Duodenal mucosa (tissue), 2 donors: ENCODE results near the gene E2F8.

ENCODE experiments used
- H3K27ac ChIP-seq: one replicate; pipeline ENCODE4 v1.7.0; 2013; ENCODE audit warnings: low read depth, low read length
- H3K27me3 ChIP-seq, 2 donors: one replicate each; pipeline ENCODE4 v1.7.0; 2013; ENCODE audit warnings: low read length in 2 of 2, control low read depth in 1 of 2; ENCODE audit not compliant: insufficient read depth in 2 of 2, control insufficient read depth in 1 of 2
- H3K36me3 ChIP-seq, 2 donors: one replicate each; pipeline ENCODE4 v1.7.0; 2013; ENCODE audit warnings: low read length in 2 of 2, control low read depth in 1 of 2; ENCODE audit not compliant: insufficient read depth in 2 of 2, control insufficient read depth in 1 of 2
- H3K4me1 ChIP-seq, 2 donors: one replicate each; pipeline ENCODE4 v1.7.0; 2013; ENCODE audit warnings: low read length in 2 of 2, control low read depth in 1 of 2; ENCODE audit not compliant: insufficient read depth in 2 of 2, control insufficient read depth in 1 of 2
- H3K4me3 ChIP-seq, 2 donors: one replicate each; pipeline ENCODE4 v1.7.0; 2013; ENCODE audit warnings: low read length in 2 of 2, low read depth in 1 of 2
- H3K9ac ChIP-seq, 2 donors: one replicate each; pipeline ENCODE4 v1.7.0; 2013; ENCODE audit warnings: low read length in 2 of 2, low read depth in 1 of 2
- H3K9me3 ChIP-seq, 2 donors: one replicate each; pipeline ENCODE4 v1.7.0; 2013; ENCODE audit warnings: low read length in 2 of 2, control low read depth in 1 of 2; ENCODE audit not compliant: control insufficient read depth in 1 of 2

Gene E2F8

DNA sequence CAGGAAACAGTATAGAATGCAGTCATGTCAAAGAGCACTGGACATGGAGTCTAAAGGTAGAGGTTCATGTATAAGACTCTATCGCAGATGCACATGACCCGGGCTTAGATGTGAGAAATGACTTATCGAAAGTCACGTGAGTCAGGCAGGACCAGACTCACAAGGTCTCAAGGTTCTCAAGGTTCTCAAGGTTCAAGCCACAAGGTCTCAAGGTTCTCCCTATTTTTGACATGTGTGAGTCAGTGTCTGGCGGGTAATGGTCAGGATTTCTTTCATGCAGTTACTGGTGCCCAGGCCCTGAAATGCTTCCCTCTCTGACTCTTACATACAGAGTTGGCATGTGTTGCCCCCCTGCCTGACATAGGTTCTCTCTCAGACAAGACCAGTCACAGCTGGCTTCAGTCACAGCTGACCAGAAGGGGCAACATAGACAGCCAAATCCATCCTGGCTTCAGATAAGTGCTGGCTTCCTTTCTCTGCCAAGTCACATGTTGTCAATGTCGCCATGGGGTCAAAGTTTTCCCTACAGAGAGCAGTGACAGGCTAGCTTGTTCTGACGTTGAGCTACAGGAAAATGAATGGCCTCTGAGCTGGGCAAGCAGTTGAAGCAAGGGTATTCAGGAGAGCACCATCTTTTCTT lies 49.1 kb downstream of the E2F8 start:
- Histone ChIP-seq H3K9ac (no peak overlapping the region), H3K27me3 (no peaks in the 10 kb centered on the region), H3K4me1 (peaks cover 0 to 9% of the 10 kb centered on the region in 2 donors), H3K9me3 (no peaks in the 10 kb centered on the region), H3K4me3 (no peak overlapping the region), H3K27ac (no peak overlapping the region), H3K36me3 (no peaks in the 10 kb centered on the region)

DNA sequence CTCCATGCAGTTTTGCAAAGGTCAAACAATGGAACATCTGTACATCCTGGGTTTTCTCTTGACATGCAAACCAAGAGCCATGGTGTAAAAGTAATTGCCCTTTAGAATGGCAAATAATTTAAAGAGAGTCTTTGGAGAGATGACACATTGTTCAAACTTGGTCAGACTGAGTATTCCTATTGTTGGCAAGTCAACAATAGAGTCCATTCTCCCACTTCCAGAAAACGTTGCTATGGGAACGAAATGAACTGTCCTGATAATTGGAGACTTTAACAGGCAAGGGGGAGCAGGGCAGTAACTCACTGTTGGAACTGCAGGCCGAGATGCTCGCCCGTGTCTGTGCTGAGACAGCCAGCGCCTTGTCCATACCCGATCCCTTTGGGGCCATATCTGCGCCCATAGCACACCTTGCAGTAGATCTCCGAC lies 52.9 kb downstream of the E2F8 start:
- H3K27me3 ChIP-seq, result no peaks in the 10 kb centered on the region
- no peak overlapping the region for H3K4me3 ChIP-seq
- no peaks in the 10 kb centered on the region for H3K36me3 ChIP-seq
- H3K9me3 ChIP-seq, result no peaks in the 10 kb centered on the region
- no peak overlapping the region for H3K9ac ChIP-seq
- peaks cover 0 to 9% of the 10 kb centered on the region in 2 donors for H3K4me1 ChIP-seq
- H3K27ac ChIP-seq, result no peak overlapping the region

DNA sequence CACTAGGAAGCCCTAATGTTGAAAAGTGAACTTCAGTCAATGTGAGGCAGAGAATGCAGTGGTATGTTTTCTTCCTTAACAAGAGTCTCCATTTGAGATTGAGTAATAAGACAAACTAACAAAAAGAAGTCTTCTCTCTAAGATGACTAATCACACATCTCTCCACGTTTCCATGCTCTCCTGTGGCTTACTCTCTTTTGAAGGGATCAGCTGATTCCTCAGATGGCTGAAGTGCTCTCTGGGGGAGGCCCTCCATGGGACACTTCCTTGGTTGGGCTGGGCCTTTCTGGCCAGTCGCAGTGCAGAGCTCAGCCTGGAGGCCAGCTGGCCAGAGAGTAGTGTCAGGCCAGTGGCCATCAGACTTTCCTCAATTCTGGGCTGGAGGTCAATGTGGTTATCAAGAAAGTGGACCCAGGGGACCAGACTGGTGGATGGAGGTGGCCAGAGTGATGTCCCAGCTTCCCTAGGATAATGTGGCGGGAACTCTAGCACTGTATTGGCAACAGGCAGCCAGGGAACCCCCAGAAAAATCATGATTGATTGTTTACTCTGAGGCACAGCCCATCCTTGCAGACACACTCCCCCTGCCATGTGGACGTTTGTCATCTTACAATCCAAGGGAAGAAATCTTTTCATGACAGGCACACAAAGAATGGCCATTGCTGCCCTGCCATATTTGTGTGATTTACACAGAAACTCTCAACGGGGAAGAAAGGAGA lies 53.5 kb downstream of the E2F8 start:
- Histone ChIP-seq H3K27ac (no peak overlapping the region), H3K4me1 (peaks cover 0 to 9% of the 10 kb centered on the region in 2 donors)

DNA sequence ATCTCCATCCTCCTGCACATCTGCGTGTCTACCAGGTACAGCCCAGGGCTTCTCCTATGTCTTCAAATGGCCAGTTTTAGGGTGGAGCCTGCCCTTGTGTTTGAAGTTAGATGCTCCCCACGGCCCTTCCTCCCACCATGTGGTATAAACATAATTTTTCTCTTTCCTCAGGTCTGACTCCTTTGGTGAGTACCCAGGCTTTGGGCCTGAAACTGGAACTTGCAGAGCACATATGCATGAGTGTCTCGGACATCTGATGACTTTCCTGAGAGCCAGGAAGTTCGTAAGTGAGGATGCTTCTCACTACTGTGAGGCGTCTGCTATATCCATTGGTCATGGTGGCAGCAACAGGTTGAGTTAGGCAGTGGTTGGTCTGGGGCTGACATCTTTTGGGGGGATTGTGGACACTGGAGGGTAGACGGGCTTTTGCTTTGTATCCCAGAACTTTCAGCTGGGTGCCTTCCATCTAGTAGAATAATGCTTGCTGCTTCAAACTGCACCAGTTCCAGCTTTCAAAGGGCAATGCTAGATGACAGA lies 55.2 kb downstream of the E2F8 start:
- Histone ChIP-seq H3K27me3 (no peaks in the 10 kb centered on the region), H3K36me3 (no peaks in the 10 kb centered on the region), H3K4me3 (no peak overlapping the region), H3K4me1 (no peaks in the 10 kb centered on the region), H3K27ac (no peak overlapping the region), H3K9me3 (no peaks in the 10 kb centered on the region), H3K9ac (no peak overlapping the region)

More for the DNA sequence above, 53.5 kb downstream of the E2F8 start:
- Histone ChIP-seq H3K27me3 (no peaks in the 10 kb centered on the region), H3K36me3 (no peaks in the 10 kb centered on the region), H3K9me3 (no peaks in the 10 kb centered on the region), H3K4me3 (no peak overlapping the region), H3K9ac (no peak overlapping the region)

DNA sequence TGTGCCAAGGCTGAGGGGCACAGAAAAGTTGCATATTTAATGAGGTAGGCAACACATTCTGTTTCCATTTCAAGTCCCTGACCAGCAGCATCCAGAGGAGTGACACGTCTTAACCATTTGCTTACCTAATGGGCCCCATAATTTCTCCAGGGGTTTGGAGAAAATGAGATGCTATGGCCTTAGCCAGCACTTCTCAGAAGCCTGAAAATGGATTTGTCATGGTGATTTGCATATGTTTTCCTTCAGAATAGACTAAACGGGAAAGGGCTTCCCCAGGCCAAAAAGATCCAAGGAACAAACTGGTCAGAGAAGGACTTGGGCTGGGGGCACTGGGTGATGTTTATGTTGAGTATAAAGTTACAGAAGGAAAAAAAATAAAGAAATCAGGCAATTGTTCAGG lies 55.7 kb downstream of the E2F8 start:
- H3K27ac ChIP-seq, result no peak overlapping the region

DNA sequence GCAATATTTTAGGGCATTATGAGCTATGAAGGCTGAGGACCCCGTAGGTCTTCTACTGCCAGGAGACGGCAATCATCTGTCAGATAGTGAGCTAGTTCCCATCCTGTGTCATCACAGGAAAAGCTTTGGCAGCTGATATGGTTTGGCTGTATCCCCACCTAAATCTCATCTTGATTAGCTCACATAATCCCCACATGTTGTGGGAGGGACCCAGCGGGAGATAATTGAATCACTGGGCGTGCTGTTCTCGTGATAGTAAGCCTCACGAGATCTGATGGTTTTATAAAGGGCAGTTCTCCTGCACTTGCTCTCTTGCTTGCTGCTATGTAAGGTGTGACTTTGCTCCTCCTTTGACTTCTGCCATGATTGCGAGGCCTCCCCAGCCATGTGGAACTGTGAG lies 57.1 kb downstream of the E2F8 start:
- no peaks in the 10 kb centered on the region for H3K4me1 ChIP-seq
- no peaks in the 10 kb centered on the region for H3K36me3 ChIP-seq
- H3K27me3 ChIP-seq, result no peaks in the 10 kb centered on the region
- no peak overlapping the region for H3K27ac ChIP-seq
- no peak overlapping the region for H3K9ac ChIP-seq
- no peaks in the 10 kb centered on the region for H3K9me3 ChIP-seq
- no peak overlapping the region for H3K4me3 ChIP-seq

More for the DNA sequence above, 55.7 kb downstream of the E2F8 start:
- H3K9me3 ChIP-seq, result no peaks in the 10 kb centered on the region
- H3K4me1 ChIP-seq, result no peaks in the 10 kb centered on the region
- H3K27me3 ChIP-seq, result no peaks in the 10 kb centered on the region
- H3K4me3 ChIP-seq, result no peak overlapping the region
- H3K36me3 ChIP-seq, result no peaks in the 10 kb centered on the region
- H3K9ac ChIP-seq, result no peak overlapping the region

DNA sequence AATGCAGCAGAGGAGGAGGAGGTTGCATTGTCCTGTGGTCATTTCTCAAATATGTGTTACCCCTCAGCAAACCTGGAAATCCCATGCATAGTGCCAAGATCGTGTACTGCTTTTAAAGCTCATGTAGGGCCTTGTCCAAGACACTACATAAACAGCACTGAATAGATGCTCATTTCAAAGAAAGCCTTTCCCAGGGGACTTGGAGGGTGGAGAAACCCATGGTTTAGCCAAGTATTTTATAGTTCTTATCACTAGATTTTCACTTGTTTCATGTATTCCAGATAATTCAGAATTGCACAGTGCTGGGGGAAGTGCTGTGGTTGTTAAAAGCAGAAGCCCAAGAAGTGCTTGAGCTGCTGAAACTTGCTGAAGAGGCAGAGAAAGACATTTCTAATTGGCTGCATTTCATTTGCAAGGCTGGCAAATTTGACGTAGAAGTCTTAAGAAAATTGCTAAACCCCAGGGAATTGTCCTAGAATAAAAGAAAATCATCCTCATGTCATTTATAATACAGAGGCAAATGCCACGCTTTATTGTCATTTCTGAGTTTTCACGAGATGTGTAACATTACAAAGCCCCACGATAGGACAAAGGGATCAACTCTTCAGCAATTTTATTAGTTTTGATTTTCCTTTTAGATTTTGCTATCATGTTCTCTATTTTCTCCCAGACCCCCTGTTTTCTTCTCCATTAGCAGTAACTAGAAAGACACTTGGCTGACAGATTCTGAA lies 59.0 kb downstream of the E2F8 start:
- Histone ChIP-seq H3K27me3 (no peaks in the 10 kb centered on the region), H3K36me3 (peaks cover 0 to 5% of the 10 kb centered on the region in 2 donors), H3K27ac (no peak overlapping the region), H3K9me3 (no peaks in the 10 kb centered on the region), H3K9ac (no peak overlapping the region), H3K4me1 (no peaks in the 10 kb centered on the region), H3K4me3 (no peak overlapping the region)

DNA sequence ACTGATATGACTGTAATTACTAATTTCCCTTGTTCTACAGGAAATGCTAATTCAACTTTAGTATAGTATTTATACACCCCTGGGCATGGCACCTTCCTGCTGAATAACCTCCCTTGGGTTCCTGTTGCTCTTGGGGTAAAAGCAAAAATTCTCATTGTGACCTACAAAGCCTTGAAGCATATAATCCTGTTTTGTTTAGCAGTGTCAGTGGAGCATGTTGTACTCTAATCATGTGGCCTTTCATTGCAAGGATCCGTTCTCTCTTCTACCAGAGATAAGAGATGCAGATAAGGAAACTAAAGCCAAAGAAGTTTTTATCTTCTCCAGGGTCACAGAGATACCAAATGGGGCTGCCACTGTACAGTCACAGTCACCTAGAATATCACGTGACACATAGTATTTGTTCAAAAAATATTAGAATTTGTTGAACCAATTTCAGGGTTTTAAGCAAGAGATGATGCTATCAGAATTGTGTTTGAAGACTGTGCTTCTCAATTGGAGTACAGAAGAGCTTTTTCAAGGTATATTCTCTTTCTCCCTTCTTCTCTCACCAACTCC lies 64.0 kb downstream of the E2F8 start:
- H3K27ac ChIP-seq, result no peak overlapping the region
- no peak overlapping the region for H3K9ac ChIP-seq
- peaks cover 13 to 37% of the 10 kb centered on the region in 2 donors for H3K36me3 ChIP-seq
- no peaks in the 10 kb centered on the region for H3K27me3 ChIP-seq
- no peaks in the 10 kb centered on the region for H3K4me1 ChIP-seq
- no peak overlapping the region for H3K4me3 ChIP-seq
- H3K9me3 ChIP-seq, result no peaks in the 10 kb centered on the region
